HepG2 (cell line): ENCODE measurements around the gene TMTC1. TPM values are rescaled to one million over a fixed set of nuclear protein-coding genes. Genes with fewer than 3 reads are reported as not detected.

Experiments used
- ATAC-seq: fragments of 200-7000 bp; cut with Tn5 transposase; 3 replicates; pipeline ENCODE4 v1.9.1; 2020; ENCODE audit warnings: mild to moderate bottlenecking, moderate library complexity
- BruUV-seq: library from RNA; stranded (reverse); fragments of 400-500 nt; replicated peaks from 2 replicates; lab custom pipeline; 2021; lab: Mats Ljungman, UMichigan
- CTCF ChIA-PET: fragments of 300-600 bp; formaldehyde crosslinking; extraction: SDS; loops from one replicate; lab custom pipeline; 2021; ENCODE audit warnings: low total read pairs, inconsistent platforms, low intra/inter-chr PET ratio; lab: Yijun Ruan, JAX
- POLR2A ChIA-PET: fragments of 350-600 bp; sonication (Branson Sonifier 250); formaldehyde crosslinking; loops from one replicate; lab custom pipeline; 2020; ENCODE audit warnings: antibody characterized with exemption, inconsistent platforms; lab: Yijun Ruan, JAX
- DNase-seq: peaks from one replicate; pipeline ENCODE4 v3.0.0-alpha.2; 2015; ENCODE audit warnings: low spot score
- FAIRE-seq: peaks from 3 replicates; lab custom pipeline; 2011; peaks lifted over from hg19 to GRCh38; lab: Jason Lieb, UNC
- H2AFZ ChIP-seq: one replicate; pipeline ENCODE4 v1.6.1; 2011; ENCODE audit warnings: low read length, inconsistent platforms
- H3K27ac ChIP-seq: fragments of 300-600 bp; 3 replicates; pipeline ENCODE4 v1.8.0; 2011; ENCODE audit warnings: mixed run types, mild to moderate bottlenecking, mixed read lengths, low read length, inconsistent platforms; ENCODE audit not compliant: insufficient read depth; ENCODE audit errors: extremely low read length
- H3K27me3 ChIP-seq, 2 experiments: fragments of 200-600 bp in 1 of 2; 2 replicates in 1 of 2; 3 replicates in 1 of 2; pipeline versions ENCODE4 v1.6.0 to v1.8.0; 2011; ENCODE audit warnings: low read length in 2 of 2, mild to moderate bottlenecking in 2 of 2, moderate library complexity in 2 of 2, inconsistent platforms in 1 of 2; ENCODE audit not compliant: insufficient read depth in 2 of 2, control insufficient read depth in 1 of 2
- H3K36me3 ChIP-seq, 2 experiments: fragments of 200-600 bp in 1 of 2; replicated peaks in 1 of 2; 2 replicates in 1 of 2; 3 replicates in 1 of 2; pipeline versions ENCODE4 v1.5.1 to v1.8.0; 2011; ENCODE audit warnings: low read length in 2 of 2, inconsistent platforms in 1 of 2; ENCODE audit not compliant: insufficient read depth in 2 of 2, control insufficient read depth in 1 of 2
- H3K4me1 ChIP-seq: 2 replicates; pipeline ENCODE4 v1.5.1; 2012; ENCODE audit warnings: low read length, inconsistent platforms; ENCODE audit not compliant: insufficient read depth
- H3K4me2 ChIP-seq: 2 replicates; pipeline ENCODE4 v1.6.0; 2011; ENCODE audit warnings: low read depth, low read length, inconsistent platforms
- H3K4me3 ChIP-seq, 3 experiments: fragments of 200-600 bp in 1 of 3; sonication (generic), shearing (Covaris generic) in 1 of 3; replicated peaks in 1 of 3; 2 replicates each; pipeline ENCODE4 v1.5.1; 2011 to 2016; ENCODE audit warnings: low read length in 3 of 3, inconsistent platforms in 2 of 3, low read depth in 2 of 3, mild to moderate bottlenecking in 2 of 3, control low read depth in 1 of 3, mixed read lengths in 1 of 3; ENCODE audit not compliant: insufficient read depth in 1 of 3
- H3K79me2 ChIP-seq: one replicate; pipeline ENCODE4 v1.6.1; 2011; ENCODE audit warnings: low read length, inconsistent platforms; ENCODE audit not compliant: insufficient read depth
- H3K9ac ChIP-seq: 2 replicates; pipeline ENCODE4 v1.6.0; 2011; ENCODE audit warnings: mild to moderate bottlenecking, low read depth, low read length, inconsistent platforms; ENCODE audit not compliant: insufficient read depth
- H3K9me3 ChIP-seq: 2 replicates; pipeline ENCODE4 v1.5.1; 2012; ENCODE audit warnings: mild to moderate bottlenecking, low read length
- H4K20me1 ChIP-seq: 2 replicates; pipeline ENCODE4 v1.6.0; 2011; ENCODE audit warnings: inconsistent platforms, mild to moderate bottlenecking, low read length, moderate library complexity; ENCODE audit not compliant: insufficient read depth
- CHD2 ChIP-seq: IDR thresholded peaks from 2 replicates; pipeline ENCODE4 v1.6.1; 2011; ENCODE audit warnings: low read depth, low read length, improper control_type of control experiment
- DR1 ChIP-seq: sonication (generic); formaldehyde crosslinking; IDR thresholded peaks from 2 replicates; pipeline ENCODE4 v1.8.0; 2021; ENCODE audit warnings: mild to moderate bottlenecking, missing genetic modification reagents, inconsistent platforms
- E2F5 ChIP-seq: sonication (generic); formaldehyde crosslinking; conservative IDR thresholded peaks from 2 replicates; pipeline ENCODE4 v1.4.0; 2020; ENCODE audit warnings: missing genetic modification reagents
- FOSL2 ChIP-seq: sonication (generic); formaldehyde crosslinking; IDR thresholded peaks from 2 replicates; pipeline ENCODE4 v1.4.0; 2020; ENCODE audit warnings: missing genetic modification reagents
- FOXK1 ChIP-seq: sonication (generic); formaldehyde crosslinking; IDR thresholded peaks from 2 replicates; pipeline ENCODE4 v1.4.0; 2020; ENCODE audit warnings: low read depth, missing genetic modification reagents, borderline replicate concordance
- HHEX ChIP-seq: IDR thresholded peaks from 2 replicates; pipeline ENCODE4 v1.6.1; 2016; ENCODE audit warnings: control low read depth
- MAF1 ChIP-seq: sonication (generic); formaldehyde crosslinking; IDR thresholded peaks from 2 replicates; pipeline ENCODE4 v1.5.0; 2020; ENCODE audit warnings: missing genetic modification reagents, borderline replicate concordance
- TRAFD1 ChIP-seq: sonication (generic); formaldehyde crosslinking; IDR thresholded peaks from 2 replicates; pipeline ENCODE4 v1.5.1; 2020; ENCODE audit warnings: missing genetic modification reagents, mild to moderate bottlenecking, borderline replicate concordance
- ZBTB20 ChIP-seq: sonication (generic); formaldehyde crosslinking; IDR thresholded peaks from 2 replicates; pipeline ENCODE4 v1.8.1; 2023; ENCODE audit warnings: missing genetic modification reagents, low read depth, mild to moderate bottlenecking, borderline replicate concordance
- ZNF546 ChIP-seq: sonication (generic); formaldehyde crosslinking; conservative IDR thresholded peaks from 2 replicates; pipeline ENCODE4 v1.8.1; 2023; ENCODE audit warnings: mild to moderate bottlenecking, missing genetic modification reagents
- ZNF552 ChIP-seq: sonication (generic); formaldehyde crosslinking; IDR thresholded peaks from 2 replicates; pipeline ENCODE4 v1.9.0; 2022; ENCODE audit warnings: missing genetic modification reagents, mild to moderate bottlenecking, borderline replicate concordance
- ZNF800 ChIP-seq: sonication (generic); formaldehyde crosslinking; IDR thresholded peaks from 2 replicates; pipeline ENCODE4 v1.4.0; 2020; ENCODE audit warnings: missing genetic modification reagents
- WGBS: methylation state at CpG from one replicate; pipeline ENCODE4 v1.1.6; 2017; ENCODE audit warnings: low lambda C conversion rate; 5-methylcytosine and 5-hydroxymethylcytosine counted together
- in situ Hi-C: cut with HindIII; loops from 2 replicates; pipeline ENCODE4 v1.10.0; 2017; ENCODE audit warnings: low pct_unique_long_range_greater_than_20kb; ENCODE audit not compliant: extremely low pct_ligation_motif_present
- intact Hi-C: fragments of 100-400 bp; cut with micrococcal nuclease; formaldehyde crosslinking; loops from one replicate; pipeline ENCODE4 v1.10.0; 2022; ENCODE audit not compliant: unreplicated experiment
- polyA plus RNA-seq, 8 experiments: library from polyadenylated mRNA; depleted of rRNA in 3 of 8; stranded (reverse) in 7 of 8; unstranded in 1 of 8; fragments of >200 nt; fragmentation: Illumina TruSeq in 4 of 8; extraction: Trizol in 4 of 8; gene quantifications; 2 replicates each; pipeline versions ENCODE4 v1.2.1 to v1.2.3, GENCODE V29; 2011 to 2016; ENCODE audit warnings: low read depth in 4 of 8, missing spikeins in 1 of 8, mixed read lengths in 1 of 8; ENCODE audit not compliant: insufficient read depth in 1 of 8
- total RNA-seq, 5 experiments: library from RNA; depleted of rRNA; stranded (reverse); fragments of >200 nt; fragmentation: Illumina TruSeq; extraction: Trizol; gene quantifications; 2 replicates each; pipeline ENCODE4 v1.2.3, GENCODE V29; 2016; ENCODE audit warnings: low read depth in 1 of 5
- TF ChIP-seq, protein P1 (sequence below): IDR thresholded peaks from 2 replicates; pipeline ENCODE4 v1.6.1; 2012; ENCODE audit warnings: inconsistent platforms

Gene TMTC1
- total and polyA plus RNA-seq, 2 of the 13 experiments (the other 11 are each of a cell fraction or from before 2014, with no cell fraction given), result 0.69 to 1.8 TPM

- ATAC-seq (no peak), FAIRE-seq (no peak), DNase-seq (no peak)
- Histone ChIP-seq H3K79me2 (no peaks in the 10 kb centered on the region), H3K27me3 (no peaks in the 10 kb centered on the region), H3K4me1 (no peaks in the 10 kb centered on the region), H3K4me2 (no peak overlapping the region), H3K9me3 (no peaks in the 10 kb centered on the region), H2AFZ (no peak overlapping the region), H3K36me3 (no peaks in the 10 kb centered on the region), H3K9ac (no peak overlapping the region), H4K20me1 (no peaks in the 10 kb centered on the region), H3K27ac (no peak overlapping the region), H3K4me3 (no peak overlapping the region)
- BruUV-seq, result no TSS peak
- in situ Hi-C loops, result no loop called here
- 71% methylated on average over 2 of the region's 2 CpGs for WGBS
- ChIA-PET CTCF (no interaction called here), POLR2A (no interaction called here)
- TF ChIP-seq TRAFD1 (CRISPR knock-in tag) (no peak), HHEX (CRISPR knock-in tag) (no peak), ZBTB20 (no peak), E2F5 (CRISPR knock-in tag) (no peak), DR1 (CRISPR knock-in tag) (no peak), MAF1 (no peak), ZNF552 (CRISPR knock-in tag) (no peak), ZNF800 (no peak), FOXK1 (no peak), ZNF546 (CRISPR knock-in tag) (no peak), CHD2 (no peak), FOSL2 (CRISPR knock-in tag) (no peak)
- TF ChIP-seq, protein P1, sequence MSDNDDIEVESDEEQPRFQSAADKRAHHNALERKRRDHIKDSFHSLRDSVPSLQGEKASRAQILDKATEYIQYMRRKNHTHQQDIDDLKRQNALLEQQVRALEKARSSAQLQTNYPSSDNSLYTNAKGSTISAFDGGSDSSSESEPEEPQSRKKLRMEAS, result no peak
- intact Hi-C loops, result no loop called here
Observed at GRCh38 chr12:29460082-29460481, 323.7 kb downstream of the TMTC1 start.
